IPS DF 6.9 (cell line): ENCODE results near the gene A1CF.
"Not testable (repeated sequence)": the region's sequence is repeated elsewhere in the genome, so short reads cannot be mapped to it uniquely, and the experiment has no call there.

Source experiments
- DNase-seq: peaks from one replicate; pipeline ENCODE4 v3.0.0-alpha.2; 2013; ENCODE audit warnings: low read depth, low spot score
- H3K27ac ChIP-seq: one replicate; pipeline ENCODE4 v1.5.1; 2013; ENCODE audit warnings: low read length, control low read depth
- H3K27me3 ChIP-seq: 2 replicates; pipeline ENCODE4 v1.6.1; 2013; ENCODE audit warnings: mild to moderate bottlenecking, low read length; ENCODE audit not compliant: control insufficient read depth, insufficient read depth
- H3K36me3 ChIP-seq: 2 replicates; pipeline ENCODE4 v1.6.1; 2013; ENCODE audit warnings: low read length; ENCODE audit not compliant: control insufficient read depth, insufficient read depth
- H3K4me1 ChIP-seq: 2 replicates; pipeline ENCODE4 v1.6.1; 2013; ENCODE audit warnings: low read length; ENCODE audit not compliant: control insufficient read depth, insufficient read depth
- H3K4me3 ChIP-seq: 2 replicates; pipeline ENCODE4 v1.5.1; 2013; ENCODE audit warnings: mild to moderate bottlenecking, low read length
- H3K9me3 ChIP-seq: 2 replicates; pipeline ENCODE4 v1.6.1; 2013; ENCODE audit warnings: low read length, inconsistent platforms; ENCODE audit not compliant: control insufficient read depth, insufficient read depth
- WGBS: extraction: QIAGEN DNeasy Blood & Tissue Kit; methylation state at CpG from one replicate; pipeline ENCODE4 v1.1.7; 2013; ENCODE audit warnings: mixed read lengths, missing lambda C conversion rate; ENCODE audit not compliant: insufficient read length, insufficient coverage; 5-methylcytosine and 5-hydroxymethylcytosine counted together

Gene A1CF

GRCh38 chr10:50796693-50797092, 88.7 kb downstream of the A1CF start:
- no CpG with 5 or more reads among the region's 1 CpG for WGBS
- Histone ChIP-seq H3K27me3 (no peaks in the 10 kb centered on the region), H3K4me3 (no peak overlapping the region), H3K9me3 (no peaks in the 10 kb centered on the region), H3K36me3 (no peaks in the 10 kb centered on the region), H3K27ac (no peak overlapping the region), H3K4me1 (peaks cover 1% of the 10 kb centered on the region; the same call in 1 of the 2 replicates)
- DNase-seq: no peak

GRCh38 chr10:50794490-50794889, 90.9 kb downstream of the A1CF start:
- no peaks in the 10 kb centered on the region for H3K9me3 ChIP-seq
- no peak overlapping the region for H3K4me3 ChIP-seq
- no peak overlapping the region for H3K27ac ChIP-seq
- DNase-seq: no peak
- H3K27me3 ChIP-seq: no peaks in the 10 kb centered on the region
- H3K4me1 ChIP-seq: no peaks in the 10 kb centered on the region
- no peaks in the 10 kb centered on the region for H3K36me3 ChIP-seq

- peaks cover 5% of the 10 kb centered on the region; the same call in 1 of the 2 replicates for H3K4me1 ChIP-seq
- no CpG with 5 or more reads among the region's 1 CpG for WGBS
- no peak overlapping the region for H3K27ac ChIP-seq
- no peak overlapping the region for H3K4me3 ChIP-seq
- no peaks in the 10 kb centered on the region for H3K27me3 ChIP-seq
- no peak for DNase-seq
- no peaks in the 10 kb centered on the region for H3K9me3 ChIP-seq
- no peaks in the 10 kb centered on the region for H3K36me3 ChIP-seq
These were observed 96.2 kb downstream of the A1CF start for GRCh38 chr10:50788951-50789945.

GRCh38 chr10:50787962-50788361, 97.5 kb downstream of the A1CF start:
- not testable (repeated sequence) for H3K27me3 ChIP-seq, H3K36me3 ChIP-seq, DNase-seq, H3K9me3 ChIP-seq, H3K4me3 ChIP-seq, H3K4me1 ChIP-seq, H3K27ac ChIP-seq
- WGBS: no CpG with 5 or more reads among the region's 5 CpGs

- H3K9me3 ChIP-seq, H3K27me3 ChIP-seq, H3K27ac ChIP-seq, DNase-seq, H3K36me3 ChIP-seq, H3K4me1 ChIP-seq, H3K4me3 ChIP-seq: not testable (repeated sequence)
These were observed 103.4 kb downstream of the A1CF start for GRCh38 chr10:50782017-50782416.

- H3K4me3 ChIP-seq, H3K9me3 ChIP-seq, DNase-seq, H3K27ac ChIP-seq, H3K4me1 ChIP-seq, H3K27me3 ChIP-seq, H3K36me3 ChIP-seq: not testable (repeated sequence)
- WGBS: no CpG with 5 or more reads among the region's 1 CpG
These were observed 105.4 kb downstream of the A1CF start for GRCh38 chr10:50780036-50780435.

- H3K9me3 ChIP-seq, H3K4me3 ChIP-seq, H3K27ac ChIP-seq, H3K4me1 ChIP-seq, H3K27me3 ChIP-seq, H3K36me3 ChIP-seq, DNase-seq: not testable (repeated sequence)
- no CpG with 5 or more reads among the region's 2 CpGs for WGBS
These were observed 110.6 kb downstream of the A1CF start for GRCh38 chr10:50774868-50775267.

GRCh38 chr10:50772042-50772441, 113.4 kb downstream of the A1CF start:
- not testable (repeated sequence) for DNase-seq, H3K27ac ChIP-seq, H3K36me3 ChIP-seq, H3K9me3 ChIP-seq, H3K27me3 ChIP-seq, H3K4me1 ChIP-seq, H3K4me3 ChIP-seq
- no CpG with 5 or more reads among the region's 3 CpGs for WGBS

- DNase-seq, H3K27me3 ChIP-seq, H3K9me3 ChIP-seq, H3K4me3 ChIP-seq, H3K4me1 ChIP-seq, H3K27ac ChIP-seq, H3K36me3 ChIP-seq: not testable (repeated sequence)
- no CpG with 5 or more reads among the region's 5 CpGs for WGBS
These were observed 118.5 kb downstream of the A1CF start for GRCh38 chr10:50766774-50767513.
